H1 (cell line): ENCODE measurements around the gene CACNG6. TPM values are rescaled to one million over a fixed set of nuclear protein-coding genes. Genes with fewer than 3 reads are reported as not detected.

Experiments
- CTCF ChIA-PET: fragments of 300-600 bp; sonication (Branson Sonifier 250); formaldehyde crosslinking; loops from one replicate; lab custom pipeline; 2021; ENCODE audit not compliant: partially characterized antibody; lab: Charles Lee
- POLR2A ChIA-PET: fragments of 300-600 bp; sonication (Branson Sonifier 250); formaldehyde crosslinking; loops from one replicate; lab custom pipeline; 2021; ENCODE audit warnings: inconsistent platforms; ENCODE audit not compliant: partially characterized antibody; lab: Charles Lee
- DNase-seq, 2 experiments: peaks; one replicate each; pipeline versions ENCODE4 v3.0.0 to v3.0.0-alpha.2; 2010 to 2022; ENCODE audit warnings: low spot score in 2 of 2, low read depth in 1 of 2, mixed read lengths in 1 of 2
- FAIRE-seq: peaks from 2 replicates; lab custom pipeline; 2011; peaks lifted over from hg19 to GRCh38; lab: Jason Lieb, UNC
- H2AFZ ChIP-seq: 2 replicates; pipeline ENCODE4 v1.8.1; 2012; ENCODE audit warnings: low read length, inconsistent platforms
- H2AK5ac ChIP-seq: 2 replicates; pipeline ENCODE4 v1.6.1; 2013; ENCODE audit warnings: low read depth, low read length
- H2BK120ac ChIP-seq: replicated peaks from 2 replicates; pipeline ENCODE3; 2013; ENCODE audit warnings: low read depth, low read length, inconsistent platforms
- H2BK12ac ChIP-seq: 2 replicates; pipeline ENCODE4 v1.6.1; 2013; ENCODE audit warnings: low read depth, low read length
- H2BK15ac ChIP-seq: 2 replicates; pipeline ENCODE4 v1.6.1; 2013; ENCODE audit warnings: low read length
- H2BK20ac ChIP-seq: 2 replicates; pipeline ENCODE4 v1.6.1; 2013; ENCODE audit warnings: low read length
- H2BK5ac ChIP-seq: 2 replicates; pipeline ENCODE4 v1.6.1; 2013; ENCODE audit warnings: low read depth, low read length
- H3K14ac ChIP-seq: 2 replicates; pipeline ENCODE4 v1.6.1; 2013; ENCODE audit warnings: inconsistent platforms; ENCODE audit not compliant: insufficient read length
- H3K18ac ChIP-seq: 2 replicates; pipeline ENCODE4 v1.6.1; 2013; ENCODE audit warnings: low read length; ENCODE audit errors: extremely low read depth
- H3K23ac ChIP-seq: 2 replicates; pipeline ENCODE4 v1.6.1; 2013; ENCODE audit warnings: inconsistent platforms; ENCODE audit not compliant: insufficient read length
- H3K23me2 ChIP-seq: 2 replicates; pipeline ENCODE4 v1.6.1; 2013; ENCODE audit warnings: low read depth, low read length
- H3K27ac ChIP-seq: 2 replicates; pipeline ENCODE4 v1.6.1; 2011; ENCODE audit warnings: low read depth, low read length, inconsistent platforms
- H3K27me3 ChIP-seq, 4 experiments: replicated peaks in 1 of 4; 1 replicate in 1 of 4; 2 replicates in 3 of 4; pipeline versions ENCODE4 v1.6.1 to v1.8.1; 2011 to 2013; ENCODE audit warnings: low read length in 3 of 4, mild to moderate bottlenecking in 3 of 4, inconsistent platforms in 2 of 4, mixed read lengths in 2 of 4, moderate library complexity in 1 of 4; ENCODE audit not compliant: control insufficient read depth in 3 of 4, insufficient read depth in 3 of 4; ENCODE audit errors: extremely low read depth in 1 of 4
- H3K36me3 ChIP-seq, 4 experiments: 2 replicates each; pipeline versions ENCODE4 v1.6.1 to v1.8.1; 2011 to 2013; ENCODE audit warnings: mild to moderate bottlenecking in 4 of 4, low read length in 3 of 4, moderate library complexity in 2 of 4, control low read depth in 1 of 4, inconsistent platforms in 1 of 4; ENCODE audit not compliant: insufficient read depth in 4 of 4, control insufficient read depth in 2 of 4
- H3K4ac ChIP-seq: replicated peaks from 2 replicates; pipeline ENCODE3; 2013; ENCODE audit warnings: low read length, low read depth, mixed read lengths, inconsistent platforms; ENCODE audit not compliant: insufficient read length
- H3K4me1 ChIP-seq, 4 experiments: replicated peaks in 1 of 4; 1 replicate in 1 of 4; 2 replicates in 3 of 4; pipeline versions ENCODE4 v1.6.1 to v1.8.1; 2011 to 2013; ENCODE audit warnings: low read length in 3 of 4, inconsistent platforms in 2 of 4, mixed read lengths in 1 of 4; ENCODE audit not compliant: insufficient read depth in 4 of 4, control insufficient read depth in 3 of 4
- H3K4me2 ChIP-seq, 2 experiments: 2 replicates each; pipeline versions ENCODE4 v1.6.1 to v1.8.1; 2011 to 2013; ENCODE audit warnings: low read depth in 2 of 2, low read length in 2 of 2, control low read depth in 1 of 2, inconsistent platforms in 1 of 2, mild to moderate bottlenecking in 1 of 2; ENCODE audit not compliant: insufficient read depth in 1 of 2
- H3K4me3 ChIP-seq, 4 experiments: fragments of 200-600, 300-600 bp in 1 of 4; sonication (generic), shearing (Covaris generic), sonication (Bioruptor Twin) in 1 of 4; 2 replicates each; pipeline versions ENCODE4 v1.5.1 to v1.8.1; 2011 to 2016; ENCODE audit warnings: low read length in 4 of 4, low read depth in 3 of 4, control low read depth in 2 of 4, inconsistent platforms in 2 of 4, mild to moderate bottlenecking in 2 of 4, mixed read lengths in 1 of 4, moderate library complexity in 1 of 4; ENCODE audit not compliant: insufficient read depth in 2 of 4; ENCODE audit errors: extremely low read depth in 1 of 4
- H3K56ac ChIP-seq: replicated peaks from 2 replicates; pipeline ENCODE3; 2013; ENCODE audit warnings: low read depth, mild to moderate bottlenecking, mixed read lengths, low read length, inconsistent platforms; ENCODE audit not compliant: insufficient read length
- H3K79me1 ChIP-seq: 2 replicates; pipeline ENCODE4 v1.6.1; 2013; ENCODE audit warnings: low read depth, low read length, control low read depth
- H3K79me2 ChIP-seq, 2 experiments: 2 replicates each; pipeline versions ENCODE4 v1.6.1 to v1.8.1; 2012 to 2013; ENCODE audit warnings: low read length in 2 of 2, mild to moderate bottlenecking in 2 of 2, inconsistent platforms in 1 of 2; ENCODE audit not compliant: insufficient read depth in 2 of 2, control insufficient read depth in 1 of 2
- H3K9ac ChIP-seq, 4 experiments: replicated peaks in 1 of 4; 1 replicate in 1 of 4; 2 replicates in 3 of 4; pipeline versions ENCODE4 v1.6.1 to v1.8.1; 2011 to 2013; ENCODE audit warnings: low read depth in 3 of 4, low read length in 3 of 4, control low read depth in 2 of 4, mild to moderate bottlenecking in 2 of 4, moderate library complexity in 2 of 4, inconsistent platforms in 1 of 4; ENCODE audit errors: extremely low read depth in 1 of 4
- H3K9me3 ChIP-seq, 2 experiments: 2 replicates each; pipeline versions ENCODE4 v1.6.1 to v1.8.1; 2012 to 2013; ENCODE audit warnings: mild to moderate bottlenecking in 2 of 2, moderate library complexity in 2 of 2, control low read depth in 1 of 2, inconsistent platforms in 1 of 2, low read depth in 1 of 2, low read length in 1 of 2, mixed read lengths in 1 of 2; ENCODE audit not compliant: insufficient read depth in 2 of 2
- H4K20me1 ChIP-seq, 2 experiments: replicated peaks in 1 of 2; 2 replicates each; pipeline versions ENCODE3 to v1.8.1; 2011 to 2013; ENCODE audit warnings: inconsistent platforms in 2 of 2, low read length in 2 of 2, mild to moderate bottlenecking in 1 of 2; ENCODE audit not compliant: insufficient read depth in 2 of 2, control insufficient read depth in 1 of 2
- H4K5ac ChIP-seq: 2 replicates; pipeline ENCODE4 v1.6.1; 2013; ENCODE audit warnings: low read length, low read depth, mixed read lengths, inconsistent platforms; ENCODE audit not compliant: insufficient read length
- H4K8ac ChIP-seq: 2 replicates; pipeline ENCODE4 v1.8.0; 2013; ENCODE audit warnings: mild to moderate bottlenecking, moderate library complexity, low read length, inconsistent platforms; ENCODE audit not compliant: insufficient read depth; ENCODE audit errors: extremely low read depth
- H4K91ac ChIP-seq: replicated peaks from 2 replicates; pipeline ENCODE3; 2013; ENCODE audit warnings: low read length, mixed read lengths, inconsistent platforms; ENCODE audit not compliant: insufficient read length
- BCL11A ChIP-seq, 2 experiments: IDR thresholded peaks; one replicate each; pipeline ENCODE4 v1.6.1; 2011; ENCODE audit warnings: low read depth in 2 of 2, low read length in 2 of 2, mild to moderate bottlenecking in 2 of 2
- CTBP2 ChIP-seq: IDR thresholded peaks from 2 replicates; pipeline ENCODE4 v1.7.0; 2011; ENCODE audit warnings: borderline replicate concordance, mild to moderate bottlenecking, moderate library complexity, mixed read lengths, low read length; ENCODE audit not compliant: insufficient read depth, insufficient read length
- RNF2 ChIP-seq: fragments of 200-900, 300-1000 bp; sonication (generic); IDR thresholded peaks from 2 replicates; pipeline ENCODE4 v1.7.1; 2016; ENCODE audit warnings: borderline replicate concordance, low read depth, mild to moderate bottlenecking, antibody characterized with exemption, low read length; ENCODE audit not compliant: poor library complexity, severe bottlenecking; ENCODE audit errors: missing control alignments
- SP4 ChIP-seq: IDR thresholded peaks from 2 replicates; pipeline ENCODE4 v1.6.1; 2012; ENCODE audit warnings: low read length, inconsistent platforms
- TAF7 ChIP-seq: optimal IDR thresholded peaks from 2 replicates; pipeline ENCODE3; 2011; ENCODE audit warnings: low read depth, mild to moderate bottlenecking, inconsistent platforms, low read length, moderate library complexity, borderline replicate concordance
- WGBS, 2 experiments: shearing (Covaris generic) in 1 of 2; methylation state at CpG; one replicate each; pipeline versions ENCODE4 v1.1.6 to v1.1.7; 2013 to 2015; ENCODE audit warnings: low lambda C conversion rate in 2 of 2, mixed read lengths in 2 of 2, inconsistent platforms in 1 of 2, low coverage in 1 of 2, missing lambda C conversion rate in 1 of 2; ENCODE audit not compliant: insufficient replicate concordance in 2 of 2, insufficient coverage in 1 of 2, insufficient read length in 1 of 2; ENCODE audit errors: extremely low coverage in 1 of 2, missing lambda C conversion rate in 1 of 2; 5-methylcytosine and 5-hydroxymethylcytosine counted together
- polyA plus RNA-seq, 7 experiments: library from polyadenylated mRNA; depleted of rRNA in 3 of 7; stranded (reverse) in 5 of 7; unstranded in 2 of 7; fragments of >200 nt in 5 of 7; fragments of 200-250 nt in 2 of 7; gene quantifications; 1 replicate in 5 of 7; 2 replicates in 1 of 7; 4 replicates in 1 of 7; pipeline versions ENCODE4 v1.2.1 to v1.2.3, GENCODE V29; 2011 to 2013; ENCODE audit warnings: missing spikeins in 2 of 7, mixed read lengths in 2 of 7
- total RNA-seq: library from RNA; stranded (reverse); fragmentation: NEBNext Ultra II Directional; extraction: Animal tissue kit (Norgen Biotek cat#: 25700); gene quantifications from 2 replicates; pipeline ENCODE4 v1.2.1, GENCODE V29; 2021

CACNG6 gene
- total and polyA plus RNA-seq, 2 of the 8 experiments (the other 6 are each of a cell fraction or from before 2014, with no cell fraction given), result 1.2 to 1.6 TPM

DNA sequence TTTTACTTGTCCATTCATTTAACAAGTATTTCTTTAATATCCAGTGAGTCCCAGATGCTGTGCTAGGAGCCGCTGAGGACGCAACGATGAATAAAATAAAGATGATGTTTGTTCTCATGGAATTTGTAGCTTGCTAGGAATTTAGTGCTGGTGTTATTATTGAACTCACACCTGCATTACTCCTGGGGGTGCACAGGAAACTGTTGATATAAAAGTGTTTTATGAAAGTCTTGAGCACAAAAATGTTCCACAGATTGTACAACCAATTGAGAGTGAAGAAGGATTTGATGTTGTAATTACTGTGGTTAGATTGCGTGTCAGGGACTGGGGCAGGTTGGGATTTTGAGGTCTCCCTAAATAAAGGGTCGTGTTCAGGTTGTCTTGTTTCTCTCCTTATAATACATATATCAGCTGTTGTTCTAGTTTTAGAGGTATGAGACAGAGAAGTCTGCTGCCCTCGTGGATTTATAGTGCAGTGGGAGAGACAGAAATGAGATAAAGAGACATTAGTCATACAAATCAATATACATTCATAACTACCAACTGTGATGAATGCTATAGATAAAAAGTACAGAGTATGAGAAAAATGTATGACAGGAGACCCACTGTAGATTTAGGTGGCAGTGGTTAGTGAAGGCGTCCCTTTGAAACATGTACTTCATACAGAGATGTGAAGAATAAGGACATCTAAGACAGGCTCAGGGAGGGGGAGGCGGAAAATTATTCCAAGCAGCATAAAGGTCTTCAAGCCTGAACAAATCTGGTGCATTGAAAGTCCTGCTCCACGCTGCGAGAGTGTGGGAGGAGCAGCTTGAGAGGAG lies 11.3 kb downstream of the CACNG6 start:
- Histone ChIP-seq H3K4me2 (no peak overlapping the region), H2BK15ac (no peak overlapping the region), H4K5ac (no peak overlapping the region), H3K23me2 (no peaks in the 10 kb centered on the region; the same call in 1 of the 2 replicates), H3K27ac (no peak overlapping the region), H2BK5ac (no peak overlapping the region), H3K4me3 (no peak overlapping the region), H3K56ac (no peak overlapping the region), H3K14ac (no peak overlapping the region), H3K79me1 (no peaks in the 10 kb centered on the region), H3K9me3 (no peaks in the 10 kb centered on the region), H3K9ac (no peak overlapping the region), H2BK20ac (no peak overlapping the region), H3K4ac (no peak overlapping the region), H2BK120ac (no peak overlapping the region), H3K27me3 (peaks cover 0 to 12% (median 3%) of the 10 kb centered on the region in 4 experiments; a peak in 4 of 7 replicates), H2AK5ac (no peak overlapping the region), H4K20me1 (no peaks in the 10 kb centered on the region), H3K23ac (no peak overlapping the region), H3K4me1 (peaks cover 0 to 6% (median 0%) of the 10 kb centered on the region in 4 experiments; a peak in 2 of 7 replicates), H2AFZ (no peak overlapping the region), H4K8ac (no peak overlapping the region), H2BK12ac (no peak overlapping the region), H3K36me3 (no peaks in the 10 kb centered on the region), H4K91ac (no peak overlapping the region), H3K79me2 (no peaks in the 10 kb centered on the region), H3K18ac (no peak overlapping the region)
- ChIA-PET POLR2A (interaction anchor here (0.6 to 2.4 kb wide), 5 partner anchors 11 to 21 kb away, joined by 3 to 11 read pairs (median 4); partner anchors contain the start of gene CACNG6), CTCF (interaction anchor here (0.6 to 1.5 kb wide), 4 partner anchors 9 to 25 kb away, joined by 3 to 7 read pairs (median 3); no protein-coding TSS in a partner anchor)
- no peak for TF ChIP-seq TAF7
- no peak for TF ChIP-seq BCL11A (IDR thresholded peaks at IDR 0.05; ENCODE audit: low read depth in 2 of 2, low read length in 2 of 2)
- no peak for TF ChIP-seq CTBP2
- TF ChIP-seq SP4, result no peak
- no peak for TF ChIP-seq RNF2
- WGBS, 2 experiments, result 89% methylated on average over 10 of the region's 10 CpGs; no CpG with 5 or more reads in 1 of the 2 experiments
- FAIRE-seq (no peak), DNase-seq (no peak)
